PC-9 (cell line): Measurements from ENCODE around the gene FSIP1.

Experiments
- CTCF ChIP-seq: fragments of 200-600 bp; sonication (generic); conservative IDR thresholded peaks from 2 replicates; pipeline ENCODE4 v1.6.1; 2017; ENCODE audit warnings: mixed run types, antibody characterized with exemption, mild to moderate bottlenecking, moderate library complexity
- EZH2 ChIP-seq: fragments of 200-600 bp; sonication (generic); IDR thresholded peaks from 2 replicates; pipeline ENCODE4 v1.8.0; 2017; ENCODE audit warnings: antibody characterized with exemption, low read depth

- TF ChIP-seq CTCF (no peak), EZH2 (no peak)
These were observed 691 bp upstream of the FSIP1 start for GRCh38 chr15:39783244-39783820.
